Natural killer cell (primary cell): ENCODE measurements around the gene BCAS3. TPM values are rescaled to one million over a fixed set of nuclear protein-coding genes. Genes with fewer than 3 reads are reported as not detected.
"Not testable (repeated sequence)": the region's sequence is repeated elsewhere in the genome, so short reads cannot be mapped to it uniquely, and the experiment has no call there.

Source experiments
- ATAC-seq, 3 donors: fragments of 150-1000 bp in 2 of 3; fragments of 200-7000 bp in 1 of 3; cut with Tn5 transposase; 1 replicate in 1 of 3; 2 replicates in 2 of 3; pipeline ENCODE4 v1.10.0; 2021; ENCODE audit warnings: mild to moderate bottlenecking in 2 of 3, moderate library complexity in 2 of 3
- DNase-seq, 2 donors: peaks; one replicate each; pipeline versions ENCODE4 v3.0.0 to v3.0.0-alpha.2; 2013 to 2021; ENCODE audit warnings: mixed read lengths in 1 of 2
- H3K27ac ChIP-seq: one replicate; pipeline ENCODE4 v1.5.1; 2013; ENCODE audit warnings: mild to moderate bottlenecking, low read length
- H3K27me3 ChIP-seq: one replicate; pipeline ENCODE4 v1.6.1; 2013; ENCODE audit warnings: low read length; ENCODE audit not compliant: control insufficient read depth, insufficient read depth
- H3K36me3 ChIP-seq: one replicate; pipeline ENCODE4 v1.6.1; 2013; ENCODE audit warnings: low read length; ENCODE audit not compliant: control insufficient read depth, insufficient read depth
- H3K4me1 ChIP-seq: one replicate; pipeline ENCODE4 v1.6.1; 2013; ENCODE audit warnings: low read length; ENCODE audit not compliant: control insufficient read depth, insufficient read depth
- H3K4me3 ChIP-seq: one replicate; pipeline ENCODE4 v1.5.1; 2013; ENCODE audit warnings: low read length
- H3K9me3 ChIP-seq: one replicate; pipeline ENCODE4 v1.6.1; 2013; ENCODE audit warnings: low read length; ENCODE audit not compliant: control insufficient read depth, insufficient read depth
- H3K27ac Mint-ChIP-seq, 2 donors: one replicate each; pipeline ENCODE4 v1.8.0; 2022; ENCODE audit warnings: mild to moderate bottlenecking in 2 of 2, mixed read lengths in 2 of 2, moderate library complexity in 1 of 2
- H3K27me3 Mint-ChIP-seq, 2 donors: one replicate each; pipeline ENCODE4 v1.8.0; 2022; ENCODE audit warnings: low read depth in 2 of 2, mixed read lengths in 2 of 2
- H3K36me3 Mint-ChIP-seq: one replicate; pipeline ENCODE4 v1.8.0; 2022; ENCODE audit warnings: mixed read lengths
- H3K4me1 Mint-ChIP-seq, 2 donors: one replicate each; pipeline ENCODE4 v1.8.0; 2022; ENCODE audit warnings: mixed read lengths in 2 of 2
- H3K4me3 Mint-ChIP-seq: one replicate; pipeline ENCODE4 v1.8.0; 2022; ENCODE audit warnings: mild to moderate bottlenecking, moderate library complexity, mixed read lengths
- H3K9me3 Mint-ChIP-seq, 2 donors: one replicate each; pipeline ENCODE4 v1.8.0; 2022; ENCODE audit warnings: mixed read lengths in 2 of 2
- WGBS: methylation state at CpG from one replicate; pipeline ENCODE4 v1.1.7; 2013; ENCODE audit warnings: missing lambda C conversion rate; ENCODE audit not compliant: insufficient coverage; 5-methylcytosine and 5-hydroxymethylcytosine counted together
- intact Hi-C: fragments of 100-400 bp; cut with micrococcal nuclease; formaldehyde crosslinking; loops from one replicate; pipeline ENCODE4 v1.14.2; 2022
- total RNA-seq, 4 donors: library from RNA; stranded (reverse); fragments of 120-200 nt in 1 of 4; gene quantifications; one replicate each; pipeline versions ENCODE4 v1.2.3 to v1.2.4, GENCODE V29; 2013 to 2022
- TF ChIP-seq, protein P1 (sequence below): fragments of 200-600 bp; IDR thresholded peaks from one replicate; pipeline ENCODE4 v1.8.0; 2022; ENCODE audit warnings: antibody characterized with exemption

Gene BCAS3
- total RNA-seq, 3 donors from 2014 or later (not counting 1 experiment from before 2014, with no cell fraction given) = 60.5 to 87.8 (median 72.0) TPM

DNA sequence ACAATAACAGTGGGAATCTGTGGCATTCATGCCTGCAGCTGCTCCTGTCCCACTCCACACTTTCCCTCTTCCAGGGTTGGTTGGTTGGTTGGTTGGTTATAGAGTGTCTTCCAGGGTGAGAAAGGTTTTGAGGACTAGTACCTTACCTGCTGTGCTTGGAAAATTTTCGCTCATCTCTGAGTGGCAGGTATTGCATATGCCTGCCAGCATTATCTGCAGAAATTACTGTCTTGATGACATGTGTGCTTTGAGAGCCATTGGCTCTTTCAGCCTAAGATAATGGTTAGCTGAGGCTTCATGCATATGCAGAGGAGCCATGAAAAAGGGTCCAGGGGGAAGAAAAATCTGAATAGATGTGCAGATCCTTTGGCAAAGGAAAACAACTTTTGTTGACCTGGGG is 131.8 kb downstream of the BCAS3 start:
- Mint-ChIP-seq H3K4me1 (peaks cover 6% of the 10 kb centered on the region in 2 donors), H3K36me3 (no peaks in the 10 kb centered on the region), H3K27me3 (no peaks in the 10 kb centered on the region), H3K9me3 (peaks cover 0 to 2% of the 10 kb centered on the region in 2 donors), H3K4me3 (no peak overlapping the region), H3K27ac (no peak overlapping the region)
- no peak for ATAC-seq
- Histone ChIP-seq H3K27me3 (no peaks in the 10 kb centered on the region), H3K36me3 (no peaks in the 10 kb centered on the region), H3K9me3 (peaks cover 6% of the 10 kb centered on the region), H3K27ac (no peak overlapping the region), H3K4me3 (no peak overlapping the region), H3K4me1 (no peaks in the 10 kb centered on the region)
- no peak for DNase-seq
- TF ChIP-seq, protein P1, sequence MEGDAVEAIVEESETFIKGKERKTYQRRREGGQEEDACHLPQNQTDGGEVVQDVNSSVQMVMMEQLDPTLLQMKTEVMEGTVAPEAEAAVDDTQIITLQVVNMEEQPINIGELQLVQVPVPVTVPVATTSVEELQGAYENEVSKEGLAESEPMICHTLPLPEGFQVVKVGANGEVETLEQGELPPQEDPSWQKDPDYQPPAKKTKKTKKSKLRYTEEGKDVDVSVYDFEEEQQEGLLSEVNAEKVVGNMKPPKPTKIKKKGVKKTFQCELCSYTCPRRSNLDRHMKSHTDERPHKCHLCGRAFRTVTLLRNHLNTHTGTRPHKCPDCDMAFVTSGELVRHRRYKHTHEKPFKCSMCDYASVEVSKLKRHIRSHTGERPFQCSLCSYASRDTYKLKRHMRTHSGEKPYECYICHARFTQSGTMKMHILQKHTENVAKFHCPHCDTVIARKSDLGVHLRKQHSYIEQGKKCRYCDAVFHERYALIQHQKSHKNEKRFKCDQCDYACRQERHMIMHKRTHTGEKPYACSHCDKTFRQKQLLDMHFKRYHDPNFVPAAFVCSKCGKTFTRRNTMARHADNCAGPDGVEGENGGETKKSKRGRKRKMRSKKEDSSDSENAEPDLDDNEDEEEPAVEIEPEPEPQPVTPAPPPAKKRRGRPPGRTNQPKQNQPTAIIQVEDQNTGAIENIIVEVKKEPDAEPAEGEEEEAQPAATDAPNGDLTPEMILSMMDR = no peak
- WGBS = 88% methylated on average over 1 of the region's 1 CpG
- intact Hi-C loops = no loop called here

DNA sequence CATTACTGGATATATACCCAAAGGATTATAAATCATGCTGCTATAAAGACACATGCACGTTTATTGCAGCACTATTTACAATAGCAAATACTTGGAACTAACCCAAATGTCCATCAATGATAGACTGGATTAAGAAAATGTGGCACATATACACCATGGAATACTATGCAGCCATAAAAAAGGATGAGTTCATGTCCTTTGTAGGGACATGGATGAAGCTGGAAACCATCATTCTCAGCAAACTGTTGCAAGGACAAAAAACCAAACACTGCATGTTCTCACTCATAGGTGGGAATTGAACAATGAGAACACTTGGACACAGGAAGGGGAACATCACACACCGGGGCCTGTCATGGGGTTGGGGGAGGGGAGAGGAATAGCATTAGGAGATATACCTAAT is 137.3 kb downstream of the BCAS3 start:
- H3K27ac Mint-ChIP-seq, H3K27me3 Mint-ChIP-seq, H3K36me3 ChIP-seq, H3K27me3 ChIP-seq, H3K36me3 Mint-ChIP-seq, intact Hi-C loops, H3K27ac ChIP-seq, H3K4me3 ChIP-seq, H3K4me1 Mint-ChIP-seq, H3K9me3 Mint-ChIP-seq, H3K4me1 ChIP-seq, ATAC-seq, H3K4me3 Mint-ChIP-seq, H3K9me3 ChIP-seq, DNase-seq: not testable (repeated sequence)
- WGBS = 91% methylated on average over 1 of the region's 2 CpGs

DNA sequence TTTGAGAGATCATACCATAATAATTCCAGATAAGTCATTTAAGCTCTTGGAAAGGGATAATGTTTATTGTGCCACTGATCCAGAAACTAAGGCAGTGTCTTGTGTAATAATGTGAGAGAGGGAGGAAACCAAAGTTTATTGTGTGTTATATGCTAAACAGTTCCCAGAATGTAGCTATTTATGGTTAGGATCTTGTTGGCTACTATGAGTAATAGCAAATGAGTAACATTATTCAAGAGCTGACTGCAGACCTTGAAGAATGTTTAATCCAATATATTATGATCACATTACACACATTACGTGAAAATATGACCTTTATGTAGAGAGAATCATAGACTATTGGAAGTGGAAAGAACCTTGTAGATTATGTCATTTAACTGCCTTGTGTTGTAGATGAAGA is 139.5 kb downstream of the BCAS3 start:
- ATAC-seq (no peak), DNase-seq (no peak)
- Histone ChIP-seq H3K36me3 (no peaks in the 10 kb centered on the region), H3K27ac (no peak overlapping the region), H3K4me1 (no peaks in the 10 kb centered on the region), H3K27me3 (no peaks in the 10 kb centered on the region), H3K4me3 (no peak overlapping the region), H3K9me3 (no peaks in the 10 kb centered on the region)
- H3K27ac Mint-ChIP-seq = no peak overlapping the region
- intact Hi-C loops = no loop called here
- H3K4me1 Mint-ChIP-seq = peaks cover 0 to 8% of the 10 kb centered on the region in 2 donors
- no peaks in the 10 kb centered on the region for H3K36me3 Mint-ChIP-seq
- no peak overlapping the region for H3K4me3 Mint-ChIP-seq
- no peaks in the 10 kb centered on the region for H3K27me3 Mint-ChIP-seq
- peaks cover 0 to 2% of the 10 kb centered on the region in 2 donors for H3K9me3 Mint-ChIP-seq
- no CpG with 5 or more reads among the region's 1 CpG for WGBS
- TF ChIP-seq, protein P1 = no peak

DNA sequence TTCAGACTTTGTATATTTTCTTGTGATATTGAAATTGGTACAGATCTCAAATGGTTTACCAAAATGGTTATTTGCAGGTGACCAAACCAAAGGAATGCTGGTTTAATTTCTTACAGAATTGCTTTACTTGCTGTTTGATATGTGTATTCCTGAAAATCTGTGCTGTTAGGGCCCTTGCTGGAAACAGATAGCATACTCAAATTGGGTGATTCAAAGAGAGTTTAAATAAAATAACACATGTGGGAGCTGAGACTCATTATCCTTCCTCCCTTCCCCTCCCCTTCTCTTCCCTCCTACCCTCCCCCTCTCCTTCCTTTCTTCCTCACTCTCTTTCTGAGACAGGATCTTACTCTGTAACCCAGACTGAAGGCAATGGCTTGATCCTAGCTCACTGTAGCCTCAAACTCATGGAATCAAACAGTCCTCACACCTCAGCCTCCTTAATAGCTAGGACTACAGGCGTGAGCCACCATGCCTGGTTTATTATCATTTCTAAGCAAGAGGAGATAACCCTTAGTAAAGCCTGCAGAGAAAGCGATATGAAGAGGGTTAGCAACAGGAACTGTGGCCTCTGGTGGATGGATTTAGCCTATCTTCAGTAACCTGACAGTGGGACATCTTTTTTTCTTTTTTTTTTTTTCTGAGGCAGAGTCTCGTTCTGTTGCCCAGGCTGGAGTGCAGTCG is 141.9 kb downstream of the BCAS3 start:
- ATAC-seq = no peak
- peaks cover 10 to 20% of the 10 kb centered on the region in 2 donors for H3K4me1 Mint-ChIP-seq
- H3K9me3 Mint-ChIP-seq = no peaks in the 10 kb centered on the region
- no peaks in the 10 kb centered on the region for H3K36me3 Mint-ChIP-seq
- WGBS = 96% methylated on average over 4 of the region's 4 CpGs
- Histone ChIP-seq H3K27me3 (no peaks in the 10 kb centered on the region), H3K9me3 (no peaks in the 10 kb centered on the region), H3K4me3 (no peak overlapping the region), H3K36me3 (no peaks in the 10 kb centered on the region), H3K27ac (no peak overlapping the region), H3K4me1 (no peaks in the 10 kb centered on the region)
- no peaks in the 10 kb centered on the region for H3K27me3 Mint-ChIP-seq
- H3K4me3 Mint-ChIP-seq = no peak overlapping the region
- no peak for DNase-seq
- intact Hi-C loops = no loop called here
- TF ChIP-seq, protein P1 = no peak
- no peak overlapping the region for H3K27ac Mint-ChIP-seq
